Keratinocyte (primary cell): Measurements from ENCODE around the gene OSBPL10. TPM values are rescaled to one million over a fixed set of nuclear protein-coding genes. Genes with fewer than 3 reads are reported as not detected.

Experiments used
- DNase-seq: peaks from one replicate; pipeline ENCODE4 v3.0.0-alpha.2; 2011; ENCODE audit warnings: low read depth, missing footprints, low spot score
- FAIRE-seq: peaks from 2 replicates; lab custom pipeline; 2011; peaks lifted over from hg19 to GRCh38; lab: Jason Lieb, UNC
- H2AFZ ChIP-seq: 2 replicates; pipeline ENCODE4 v1.6.0; 2012; ENCODE audit warnings: low read length, control low read depth, inconsistent platforms; ENCODE audit not compliant: control insufficient read depth
- H3K27ac ChIP-seq: 2 replicates; pipeline ENCODE4 v1.5.1; 2011; ENCODE audit warnings: low read length; ENCODE audit not compliant: control insufficient read depth, insufficient read depth
- H3K27me3 ChIP-seq: 3 replicates; pipeline ENCODE4 v1.6.0; 2011; ENCODE audit warnings: low read length; ENCODE audit not compliant: control insufficient read depth, insufficient read depth; ENCODE audit errors: extremely low read depth
- H3K36me3 ChIP-seq, 2 experiments: 2 replicates in 1 of 2; 3 replicates in 1 of 2; pipeline ENCODE4 v1.5.1; 2011; ENCODE audit warnings: low read length in 2 of 2, mild to moderate bottlenecking in 1 of 2; ENCODE audit not compliant: control insufficient read depth in 2 of 2, insufficient read depth in 2 of 2; ENCODE audit errors: extremely low read depth in 1 of 2
- H3K4me1 ChIP-seq: 3 replicates; pipeline ENCODE4 v1.5.1; 2011; ENCODE audit warnings: low read length; ENCODE audit not compliant: control insufficient read depth, insufficient read depth; ENCODE audit errors: extremely low read depth
- H3K4me2 ChIP-seq: 3 replicates; pipeline ENCODE4 v1.6.0; 2011; ENCODE audit warnings: low read depth, low read length; ENCODE audit not compliant: control insufficient read depth, insufficient read depth; ENCODE audit errors: extremely low read depth
- H3K4me3 ChIP-seq, 3 experiments: fragments of 200-600 bp in 1 of 3; sonication (generic) in 1 of 3; 2 replicates in 2 of 3; 3 replicates in 1 of 3; pipeline ENCODE4 v1.5.1; 2011 to 2016; ENCODE audit warnings: low read length in 3 of 3, mild to moderate bottlenecking in 3 of 3, control low read depth in 2 of 3, inconsistent platforms in 1 of 3, low read depth in 1 of 3, mixed read lengths in 1 of 3, mixed run types in 1 of 3, moderate library complexity in 1 of 3; ENCODE audit not compliant: control insufficient read depth in 2 of 3, insufficient read depth in 2 of 3; ENCODE audit errors: extremely low read depth in 1 of 3
- H3K79me2 ChIP-seq: 2 replicates; pipeline ENCODE4 v1.6.0; 2012; ENCODE audit warnings: low read length; ENCODE audit not compliant: control insufficient read depth, insufficient read depth
- H3K9ac ChIP-seq: 3 replicates; pipeline ENCODE4 v1.6.0; 2011; ENCODE audit warnings: low read length; ENCODE audit not compliant: control insufficient read depth, insufficient read depth; ENCODE audit errors: extremely low read depth
- H3K9me1 ChIP-seq: 3 replicates; pipeline ENCODE4 v1.6.0; 2011; ENCODE audit warnings: low read length; ENCODE audit not compliant: control insufficient read depth, insufficient read depth; ENCODE audit errors: extremely low read depth
- H3K9me3 ChIP-seq: 2 replicates; pipeline ENCODE4 v1.5.1; 2012; ENCODE audit warnings: low read depth, low read length; ENCODE audit not compliant: control insufficient read depth
- H4K20me1 ChIP-seq: 3 replicates; pipeline ENCODE4 v1.6.0; 2011; ENCODE audit warnings: low read length; ENCODE audit not compliant: control insufficient read depth, insufficient read depth; ENCODE audit errors: extremely low read depth
- CTCF ChIP-seq, 3 experiments: IDR thresholded peaks in 1 of 3; conservative IDR thresholded peaks in 1 of 3; optimal IDR thresholded peaks in 1 of 3; 2 replicates in 2 of 3; 3 replicates in 1 of 3; pipeline versions ENCODE3 to v1.5.1; 2011; ENCODE audit warnings: low read length in 3 of 3, mild to moderate bottlenecking in 3 of 3, moderate library complexity in 2 of 3, control low read depth in 1 of 3, inconsistent platforms in 1 of 3; ENCODE audit not compliant: insufficient read depth in 2 of 3; ENCODE audit errors: extremely low read depth in 1 of 3
- EZH2 ChIP-seq: IDR thresholded peaks from one replicate; pipeline ENCODE4 v1.6.1; 2012; ENCODE audit warnings: inconsistent platforms, mild to moderate bottlenecking, low read length, moderate library complexity
- dilution Hi-C: fragments of 300-500 bp; cut with MboI; formaldehyde crosslinking; loops from one replicate; pipeline ENCODE4 v1.7.0; 2020; ENCODE audit warnings: low sequenced_read_pairs; ENCODE audit not compliant: extremely low pct_ligation_motif_present
- polyA plus RNA-seq, 5 experiments: library from polyadenylated mRNA; depleted of rRNA in 3 of 5; stranded (reverse) in 3 of 5; stranded (forward) in 1 of 5; unstranded in 1 of 5; fragments of >200 nt; gene quantifications; 1 replicate in 1 of 5; 2 replicates in 3 of 5; 3 replicates in 1 of 5; pipeline versions ENCODE4 v1.2.1 to v1.2.3, GENCODE V29; 2011 to 2012; ENCODE audit warnings: missing spikeins in 2 of 5, low read depth in 1 of 5, low replicate concordance in 1 of 5

The OSBPL10 gene
- polyA plus RNA-seq, 1 donor (not counting 4 experiments of a cell fraction or from before 2014, with no cell fraction given): 50.1 TPM

- no peak for FAIRE-seq
- no peaks in the 10 kb centered on the region for H3K36me3 ChIP-seq
- no peak overlapping the region for H3K9ac ChIP-seq
- peaks cover 26% of the 10 kb centered on the region for H3K4me1 ChIP-seq
- H3K27me3 ChIP-seq: no peaks in the 10 kb centered on the region
- no peaks in the 10 kb centered on the region for H3K9me3 ChIP-seq
- no peak overlapping the region for H3K27ac ChIP-seq
- TF ChIP-seq EZH2 (no peak), CTCF (optimal IDR thresholded peaks at IDR 0.05 in 1 of 3, IDR thresholded peaks at IDR 0.05 in 1 of 3, conservative IDR thresholded peaks at IDR 0.05 in 1 of 3; ENCODE audit: extremely low read depth in 1 of 3, insufficient read depth in 2 of 3, low read length in 3 of 3) (no peak)
- DNase-seq: no peak
- H4K20me1 ChIP-seq: no peaks in the 10 kb centered on the region
- dilution Hi-C loops: no loop called here
- H2AFZ ChIP-seq: no peak overlapping the region
- H3K4me3 ChIP-seq: no peak overlapping the region
- H3K79me2 ChIP-seq: peaks cover 86% of the 10 kb centered on the region
- H3K4me2 ChIP-seq: no peak overlapping the region
- no peaks in the 10 kb centered on the region for H3K9me1 ChIP-seq
Measured at GRCh38 chr3:31932990-31933389, 48.1 kb downstream of the OSBPL10 start.

GRCh38 chr3:31929826-31930502, 51.1 kb downstream of the OSBPL10 start:
- TF ChIP-seq CTCF (optimal IDR thresholded peaks at IDR 0.05 in 1 of 3, IDR thresholded peaks at IDR 0.05 in 1 of 3, conservative IDR thresholded peaks at IDR 0.05 in 1 of 3; ENCODE audit: extremely low read depth in 1 of 3, insufficient read depth in 2 of 3, low read length in 3 of 3) (no peak), EZH2 (no peak)
- Histone ChIP-seq H3K4me3 (no peak overlapping the region), H3K4me1 (peaks cover 5% of the 10 kb centered on the region), H2AFZ (no peak overlapping the region), H4K20me1 (peaks cover 4% of the 10 kb centered on the region), H3K9ac (no peak overlapping the region), H3K9me1 (no peaks in the 10 kb centered on the region), H3K4me2 (no peak overlapping the region), H3K27ac (no peak overlapping the region), H3K79me2 (peaks cover 90% of the 10 kb centered on the region), H3K36me3 (no peaks in the 10 kb centered on the region), H3K27me3 (no peaks in the 10 kb centered on the region), H3K9me3 (no peaks in the 10 kb centered on the region)
- DNase-seq: no peak
- dilution Hi-C loops: no loop called here
- FAIRE-seq: no peak
